GM18861 (cell line): ENCODE results near the gene ATP5PD.
"Not testable (repeated sequence)": the region's sequence is repeated elsewhere in the genome, so short reads cannot be mapped to it uniquely, and the experiment has no call there.

ENCODE experiments used
- ATAC-seq: cut with Tn5 transposase; IDR thresholded peaks from one replicate; pipeline ENCODE4 v1.9.1; 2021; ENCODE audit not compliant: unreplicated experiment

The ATP5PD gene

DNA sequence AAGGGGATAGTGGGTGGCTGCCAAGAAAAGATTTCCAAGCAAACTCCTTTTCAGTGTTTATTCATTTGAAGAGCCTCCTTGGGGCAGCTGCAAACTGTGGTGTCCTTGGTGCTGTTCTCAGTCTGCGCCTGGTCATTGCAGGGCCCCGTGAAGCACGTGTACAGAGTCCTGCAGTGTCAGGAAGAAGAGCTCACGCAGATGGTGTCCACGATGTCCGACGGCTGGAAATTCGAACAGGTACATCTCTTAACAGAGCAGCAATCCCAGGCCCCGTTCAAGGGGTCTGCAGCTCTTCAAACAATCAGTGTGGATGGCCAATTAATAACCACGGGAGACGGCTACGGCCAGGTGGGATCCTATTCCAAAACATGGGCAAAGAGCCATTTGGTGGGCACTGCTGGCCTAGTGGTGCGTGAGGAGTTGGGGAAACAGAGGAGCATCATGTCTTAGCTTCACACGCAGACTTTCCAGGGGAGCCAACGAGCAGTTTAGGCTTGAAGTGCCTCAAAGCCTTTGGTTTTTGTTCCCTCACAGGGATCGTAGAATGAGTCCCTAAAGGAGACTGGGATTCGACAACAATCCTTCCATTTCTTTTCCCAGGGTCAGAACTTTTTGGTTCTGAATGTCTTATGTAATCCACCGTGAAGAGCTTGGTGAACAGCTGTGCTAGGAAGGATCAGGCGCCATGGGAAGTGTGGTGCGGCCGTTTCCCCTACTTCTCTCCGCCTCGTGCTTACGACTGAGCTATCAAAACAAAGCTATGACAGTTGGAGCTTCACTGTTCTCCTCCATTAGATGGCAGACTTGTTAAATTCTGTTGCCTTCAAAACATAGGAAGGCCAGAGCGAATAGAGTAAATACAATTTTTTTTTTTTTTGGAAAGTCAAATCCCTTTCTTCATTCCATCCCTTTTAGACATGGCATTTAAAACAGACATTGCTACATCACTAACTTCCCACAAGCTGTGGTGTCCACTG lies 12.9 kb upstream of the ATP5PD start:
- no peak for ATAC-seq

DNA sequence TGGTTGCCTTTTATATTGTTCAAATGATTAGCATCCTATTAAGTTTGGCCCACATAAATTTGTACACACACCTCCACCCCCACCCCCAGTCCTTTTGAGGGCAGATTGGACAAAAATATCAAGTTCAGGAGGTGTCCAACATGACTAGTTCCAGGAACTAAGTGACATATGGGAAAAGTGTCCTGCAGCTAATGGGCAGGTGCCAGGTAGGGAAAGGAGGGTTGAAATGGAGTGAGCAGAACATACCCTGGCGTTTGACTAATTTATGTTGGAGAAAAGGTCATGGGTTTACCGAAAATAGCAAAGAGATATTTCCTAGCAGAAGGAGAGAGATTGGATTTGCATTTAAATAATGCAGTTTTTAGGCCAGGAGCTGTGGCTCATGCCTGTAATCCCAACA lies 5.2 kb upstream of the ATP5PD start:
- ATAC-seq = no peak

DNA sequence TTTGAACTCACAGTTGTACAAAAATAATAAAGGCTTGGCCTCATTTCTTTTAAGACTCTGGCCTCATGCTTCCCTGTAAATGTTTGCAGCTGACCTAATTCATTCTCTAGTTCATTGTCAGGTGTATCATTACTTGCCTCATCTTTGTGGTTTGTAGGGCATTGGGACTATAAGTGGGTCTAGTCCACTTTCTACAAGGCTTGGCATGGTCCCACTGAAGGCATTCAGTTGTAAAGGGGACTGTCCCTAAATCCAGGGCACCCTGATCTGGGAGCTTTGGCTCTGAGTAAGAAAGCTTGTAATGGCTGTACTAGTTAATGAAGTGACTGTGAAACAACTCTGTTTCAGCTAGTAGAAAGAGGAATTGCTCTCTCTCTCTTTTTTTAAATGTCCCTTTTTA lies 2.9 kb upstream of the ATP5PD start:
- no peak for ATAC-seq

DNA sequence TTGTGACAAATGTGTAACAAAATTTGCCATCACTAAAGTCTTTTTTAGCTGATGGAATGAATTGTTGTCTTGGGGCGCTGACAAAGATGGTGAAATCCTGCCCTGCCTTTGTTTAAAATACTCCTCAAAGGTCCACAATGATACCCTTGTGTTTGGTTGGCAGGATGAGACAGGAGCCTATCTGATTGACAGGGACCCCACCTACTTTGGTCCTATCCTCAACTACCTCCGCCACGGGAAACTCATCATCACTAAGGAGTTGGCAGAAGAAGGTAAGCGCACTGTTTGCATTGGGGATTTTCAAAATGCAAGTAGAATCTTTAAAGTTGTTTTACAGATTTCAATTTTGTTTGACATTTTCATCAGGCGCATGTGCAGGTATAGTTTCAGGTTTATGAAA lies 2.3 kb upstream of the ATP5PD start:
- ATAC-seq = no peak

DNA sequence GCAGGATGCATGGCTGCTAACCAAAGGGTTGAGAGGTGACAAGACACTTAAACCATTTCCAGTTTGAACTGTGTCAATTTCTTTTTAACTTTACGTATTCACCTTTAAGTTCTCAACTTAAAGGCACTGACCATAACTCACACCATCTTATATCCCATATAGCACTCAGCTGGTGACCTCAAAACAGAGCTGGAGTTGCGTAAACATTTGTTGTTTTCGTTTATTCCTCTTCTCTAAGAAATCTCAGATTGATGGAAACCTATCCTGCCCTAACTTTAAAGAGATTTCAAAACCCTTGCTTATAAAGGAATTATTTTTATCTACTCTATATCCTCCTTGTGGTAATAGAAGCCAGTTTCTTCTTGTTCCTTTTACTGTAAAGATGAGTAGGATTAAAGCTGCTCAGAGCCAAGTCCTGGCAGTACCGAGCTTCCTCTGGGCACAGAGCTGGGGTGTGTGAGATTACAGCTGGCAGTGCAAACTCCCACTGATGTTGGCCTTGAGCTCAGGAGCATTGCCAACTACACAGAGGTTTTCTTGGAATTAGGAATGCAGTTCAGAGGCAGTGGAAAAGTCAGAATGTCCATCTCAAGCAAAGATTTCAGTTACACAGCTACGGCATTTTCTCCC lies 1.6 kb upstream of the ATP5PD start:
- no peak for ATAC-seq

DNA sequence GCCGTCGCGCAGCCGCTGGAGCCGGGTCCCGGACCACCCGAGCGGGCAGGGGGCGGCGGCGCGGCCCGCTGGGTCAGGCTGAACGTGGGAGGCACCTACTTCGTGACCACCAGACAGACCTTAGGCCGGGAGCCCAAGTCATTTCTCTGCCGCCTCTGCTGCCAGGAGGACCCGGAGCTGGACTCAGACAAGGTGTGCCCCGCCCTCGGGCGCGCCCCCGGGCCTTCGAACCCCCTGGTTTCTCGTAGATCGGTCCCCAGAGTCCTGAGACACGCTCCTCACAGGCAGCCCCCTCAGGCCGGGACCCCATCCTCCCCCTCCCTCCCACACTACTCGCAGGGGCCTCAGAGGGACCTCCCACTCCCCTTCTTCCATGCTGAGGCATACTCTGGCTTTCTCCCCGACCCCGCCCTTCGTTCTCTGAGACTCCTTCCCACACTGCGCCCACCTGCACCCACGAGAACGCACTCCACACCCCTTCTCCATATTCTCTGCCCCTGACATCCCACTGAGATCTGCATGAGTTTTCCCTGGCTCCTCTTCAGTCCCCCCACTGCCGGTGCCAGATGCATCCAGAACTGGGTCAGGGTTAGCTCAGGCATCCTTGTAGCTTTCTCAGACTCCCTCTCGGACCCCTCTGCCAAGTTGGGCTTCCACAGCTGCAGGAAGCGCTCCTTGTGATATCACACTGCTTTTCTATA lies 779 bp upstream of the ATP5PD start:
- peak; percentile 10 for ATAC-seq

DNA sequence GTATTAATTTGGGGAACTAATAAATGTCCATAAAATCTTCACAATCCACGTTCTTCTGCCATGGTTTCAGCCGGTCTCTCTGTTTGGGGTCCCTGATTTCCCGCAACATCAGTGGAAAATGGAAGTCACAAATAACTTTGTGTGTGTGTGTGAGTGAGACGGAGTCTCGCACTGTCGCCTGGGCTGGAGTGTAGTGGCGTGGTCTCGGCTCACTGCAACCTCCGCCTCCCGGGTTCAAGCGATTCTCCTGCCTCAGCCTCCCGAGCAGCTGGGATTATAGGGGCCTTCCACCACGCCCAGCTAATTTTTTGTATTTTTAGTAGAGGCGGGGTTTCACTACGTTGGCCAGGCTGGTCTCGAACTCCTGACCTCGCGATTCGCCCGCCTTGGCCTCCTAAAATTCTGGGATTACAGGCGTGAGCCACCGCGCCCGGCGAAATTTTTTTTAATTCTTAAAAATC lies 793 bp downstream of the ATP5PD start:
- ATAC-seq = not testable (repeated sequence)

DNA sequence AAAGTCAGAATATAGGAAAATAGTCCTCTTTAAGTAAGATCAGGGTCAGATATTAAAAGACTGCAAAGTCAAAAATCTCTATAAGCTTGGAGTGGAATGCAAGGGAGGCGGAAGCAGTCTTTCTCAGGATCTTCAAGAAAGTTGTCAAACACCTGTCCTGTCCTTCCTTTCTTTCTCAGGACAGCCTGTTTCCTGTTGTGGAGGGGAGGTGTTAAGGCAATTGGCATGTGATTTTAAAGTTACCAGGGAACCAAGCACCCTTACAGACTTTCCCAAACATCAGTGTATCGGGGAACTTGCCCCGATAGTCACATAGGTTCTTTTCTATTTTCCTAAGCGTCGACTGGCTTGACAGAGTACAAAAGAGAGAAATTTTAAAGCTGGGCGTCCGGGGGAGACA lies 2.1 kb downstream of the ATP5PD start:
- ATAC-seq = no peak

DNA sequence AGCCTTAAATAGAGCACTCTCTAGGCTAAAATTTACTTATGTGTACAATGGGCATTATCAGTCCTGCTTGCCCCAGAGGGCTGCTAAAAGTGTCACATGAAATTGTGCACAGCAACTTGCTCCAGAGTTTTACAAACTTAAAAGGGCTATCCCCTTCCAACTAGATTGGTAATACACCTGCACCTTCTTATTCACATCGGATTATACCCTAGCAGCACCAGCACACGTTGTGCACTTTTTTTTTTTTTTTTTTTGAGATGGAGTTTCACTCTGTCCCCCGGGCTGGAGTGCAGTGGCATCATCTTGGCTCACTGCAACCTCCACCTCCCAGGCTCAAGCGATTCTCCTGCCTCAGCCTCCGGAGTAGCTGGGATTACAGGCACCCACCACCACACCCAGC lies 3.0 kb downstream of the ATP5PD start:
- not testable (repeated sequence) for ATAC-seq

DNA sequence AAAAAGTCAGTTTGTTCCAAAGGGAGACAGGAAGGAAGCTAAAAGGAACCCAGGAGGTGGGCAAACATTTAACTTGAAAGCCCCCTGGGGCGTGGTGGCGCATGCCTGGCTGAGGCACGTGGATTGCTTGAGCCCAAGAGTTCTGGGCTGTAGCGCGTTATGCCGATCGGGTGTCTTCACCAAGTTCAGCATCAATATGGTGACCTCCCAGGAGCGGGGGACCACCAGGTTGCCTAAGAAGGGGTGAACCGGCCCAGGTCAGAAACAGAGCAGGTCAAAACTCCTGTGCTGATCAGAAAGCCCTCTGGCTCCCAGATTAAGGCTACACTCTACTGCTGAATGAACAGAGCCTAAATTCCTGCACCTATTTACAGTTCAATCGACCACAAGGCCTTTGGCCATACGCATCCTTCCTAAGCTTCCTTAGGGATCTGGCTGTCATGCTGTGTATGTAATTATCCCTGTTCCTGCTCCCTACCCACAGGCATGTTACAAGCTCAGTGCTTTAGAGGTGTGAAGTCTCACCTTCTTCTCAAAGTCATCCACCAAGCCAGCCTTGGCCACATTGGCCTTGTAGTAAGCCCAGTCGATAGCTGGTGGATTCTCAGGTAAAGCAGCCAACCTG lies 5.0 kb downstream of the ATP5PD start:
- ATAC-seq = no peak

DNA sequence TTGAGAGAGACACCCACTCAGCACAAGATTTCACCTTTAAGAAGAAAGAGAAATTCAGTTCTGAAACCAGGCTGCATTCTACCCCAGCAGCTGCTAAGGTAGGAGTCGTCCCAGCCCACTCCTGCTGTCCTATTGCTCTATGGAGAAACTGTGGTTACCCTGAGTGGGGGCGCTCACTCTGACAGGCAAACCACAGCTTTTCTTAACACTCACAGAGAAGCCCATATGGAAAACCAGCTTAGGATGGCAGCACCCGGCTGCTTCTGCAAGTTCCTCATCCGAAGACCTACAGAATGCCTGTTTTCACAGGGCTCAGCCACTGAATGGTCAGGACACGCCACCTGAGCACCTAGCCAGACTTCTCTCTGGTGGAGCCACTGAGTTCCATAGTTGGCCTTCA lies 7.5 kb downstream of the ATP5PD start:
- ATAC-seq = no peak

DNA sequence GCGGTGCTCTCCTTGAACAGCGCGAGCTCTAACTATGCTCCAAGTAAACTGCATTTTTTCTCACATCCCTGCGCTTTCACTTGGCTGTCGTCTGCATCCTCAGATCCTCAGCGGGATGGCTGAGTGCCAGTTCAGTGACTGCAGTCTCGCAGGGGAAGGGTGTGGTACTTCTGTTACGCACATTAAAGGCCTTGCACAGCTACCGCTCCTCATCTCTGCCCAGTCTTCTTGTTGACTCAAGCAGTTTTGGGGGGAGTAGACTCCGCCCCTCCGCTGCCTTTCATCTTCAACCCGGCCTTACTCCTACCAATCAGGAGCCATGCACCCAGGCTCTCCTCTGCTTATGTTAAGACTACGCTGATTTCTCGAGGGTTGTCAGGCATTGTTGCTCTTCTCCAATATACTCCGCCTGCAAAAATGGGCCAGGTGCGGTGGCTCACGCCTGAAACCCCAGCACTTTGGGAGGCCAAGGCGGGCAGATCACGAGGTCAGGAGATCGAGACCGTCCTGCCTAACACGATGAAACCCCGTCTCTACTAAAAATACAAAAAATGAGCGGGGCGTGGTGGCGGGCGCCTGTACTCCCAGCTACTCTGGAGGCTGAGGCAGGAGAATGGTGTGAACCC lies 10.0 kb downstream of the ATP5PD start:
- no peak for ATAC-seq

DNA sequence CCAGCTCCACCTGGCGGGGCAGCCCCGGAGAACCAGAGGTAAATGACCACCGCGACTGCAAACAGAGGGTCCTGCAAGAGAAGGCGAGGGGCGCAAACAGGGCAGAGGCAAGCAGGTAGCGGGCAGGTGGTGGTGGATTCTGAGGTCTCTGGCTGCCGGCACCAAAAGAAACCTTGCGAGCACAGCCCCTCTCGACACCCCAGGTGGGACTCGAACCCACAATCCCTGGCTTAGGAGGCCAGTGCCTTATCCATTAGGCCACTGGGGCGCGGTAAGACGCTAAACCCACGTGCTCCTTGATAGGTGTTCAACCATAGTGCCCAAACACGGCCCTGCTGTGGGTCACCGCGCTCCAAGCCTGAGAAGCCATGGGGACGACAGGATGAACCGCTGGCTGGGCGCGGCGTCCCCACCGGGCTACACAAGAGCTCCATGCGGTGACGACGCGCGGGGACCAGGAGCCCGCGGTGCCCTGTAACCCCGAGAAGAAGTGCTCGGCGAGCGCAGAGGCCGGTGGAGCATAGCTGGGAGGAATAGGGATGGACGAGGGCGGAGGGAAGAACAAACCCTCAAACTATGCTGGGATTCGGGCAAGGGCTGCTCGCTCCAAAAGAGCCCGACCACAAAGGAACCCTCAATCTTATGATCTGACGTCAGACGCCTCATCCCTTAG lies 12.4 kb downstream of the ATP5PD start:
- ATAC-seq = no peak

DNA sequence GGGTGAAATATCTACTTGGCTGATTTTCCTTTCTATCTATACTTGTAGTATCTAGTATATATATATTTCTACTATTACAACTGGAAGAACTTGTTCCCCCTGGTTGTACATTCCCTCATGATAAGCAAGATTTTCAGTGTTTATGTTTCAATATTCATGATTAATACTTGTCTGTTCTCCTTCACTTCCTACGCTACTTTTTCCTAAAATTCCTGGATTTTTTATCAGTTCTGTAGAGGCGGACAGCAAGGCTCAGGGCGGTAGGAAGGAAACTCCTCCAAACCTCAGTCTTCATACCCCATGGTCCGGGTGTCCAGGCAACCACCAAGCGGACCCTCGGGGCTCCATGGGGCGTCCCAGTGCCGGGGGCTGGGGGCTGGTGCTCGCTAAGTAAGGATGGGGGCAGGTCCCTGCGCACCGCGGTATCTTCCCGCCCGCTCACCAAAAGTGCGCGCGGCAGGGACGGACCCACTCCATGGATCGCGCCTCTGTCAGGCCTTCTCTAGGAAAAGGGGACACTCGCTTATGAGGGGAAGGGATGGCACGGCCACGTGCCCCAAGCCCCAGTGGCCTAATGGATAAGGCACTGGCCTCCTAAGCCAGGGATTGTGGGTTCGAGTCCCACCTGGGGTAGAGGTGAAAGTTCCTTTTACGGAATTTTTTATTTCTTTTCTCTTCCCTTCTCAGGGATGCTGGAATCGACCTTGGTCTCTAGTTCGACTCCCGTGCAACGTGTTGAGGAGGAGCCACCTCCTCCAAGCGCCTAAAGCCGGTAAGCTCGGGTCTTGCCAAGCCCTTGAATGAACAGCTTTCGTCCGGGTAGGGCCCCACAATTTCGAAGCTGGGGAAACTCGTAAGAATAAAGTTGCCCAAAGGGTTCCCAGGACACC lies 13.2 kb downstream of the ATP5PD start:
- no peak for ATAC-seq

DNA sequence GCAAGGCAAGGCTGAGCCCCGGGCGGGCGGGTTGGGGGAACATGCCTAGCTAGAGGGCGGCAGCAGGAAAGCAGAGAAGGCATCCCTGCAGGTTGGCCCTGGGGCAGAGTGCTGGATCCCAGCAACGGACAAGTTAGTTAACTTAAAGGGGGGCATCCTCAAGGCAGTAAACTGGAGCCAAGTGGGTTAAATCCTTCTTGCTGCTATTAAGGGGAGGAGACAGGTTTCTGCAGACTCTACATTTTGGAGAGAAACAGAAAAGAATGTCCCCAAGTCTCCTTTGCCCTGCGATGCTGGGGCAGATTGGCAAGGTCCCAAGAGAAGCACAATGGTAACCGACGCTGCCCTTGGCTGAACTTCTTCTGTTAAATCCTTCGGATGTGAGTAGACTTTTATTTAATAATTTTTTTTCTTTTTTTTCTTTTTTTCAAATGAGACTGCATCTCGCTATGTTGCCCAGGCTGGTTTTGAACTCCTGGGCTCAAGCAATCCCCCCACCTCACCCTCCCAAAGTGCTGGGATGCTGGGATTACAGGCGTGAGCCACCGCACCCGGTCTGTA lies 14.0 kb downstream of the ATP5PD start:
- no peak for ATAC-seq

DNA sequence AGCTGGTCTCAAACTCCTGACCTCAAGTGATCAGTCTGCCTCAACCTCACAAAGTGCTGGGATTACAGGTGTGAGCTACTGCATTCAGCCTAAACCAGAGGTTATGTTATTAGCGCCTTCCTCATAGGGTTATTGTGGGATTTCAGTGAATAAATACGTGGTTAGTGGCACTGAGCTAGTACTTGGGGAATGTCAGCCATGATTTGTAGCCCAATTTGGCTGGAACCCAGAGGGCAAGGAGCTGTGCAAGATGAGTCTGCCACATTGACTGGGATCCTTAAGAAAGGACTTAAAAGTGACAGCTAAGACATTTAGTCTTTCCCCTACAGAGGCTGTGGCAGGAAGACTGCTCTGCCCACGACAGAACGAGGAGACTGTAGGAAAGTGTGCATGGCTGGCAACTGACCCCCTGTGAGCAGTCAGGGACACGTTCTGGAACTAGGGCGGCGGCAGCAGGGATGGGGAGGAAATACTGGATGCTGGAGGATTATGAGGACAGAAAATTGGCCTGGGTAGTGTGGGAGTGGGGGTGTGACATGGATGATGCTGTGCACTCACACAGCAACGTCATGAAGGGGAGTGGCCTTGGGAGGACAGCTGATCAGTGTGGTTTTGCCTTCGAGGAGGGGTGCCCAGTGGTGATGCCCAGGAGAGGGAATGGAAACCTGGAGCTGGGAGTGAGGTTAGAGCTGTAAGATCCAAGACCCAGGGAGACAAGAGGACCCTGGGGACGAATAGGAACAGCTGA lies 14.6 kb downstream of the ATP5PD start:
- ATAC-seq = no peak

DNA sequence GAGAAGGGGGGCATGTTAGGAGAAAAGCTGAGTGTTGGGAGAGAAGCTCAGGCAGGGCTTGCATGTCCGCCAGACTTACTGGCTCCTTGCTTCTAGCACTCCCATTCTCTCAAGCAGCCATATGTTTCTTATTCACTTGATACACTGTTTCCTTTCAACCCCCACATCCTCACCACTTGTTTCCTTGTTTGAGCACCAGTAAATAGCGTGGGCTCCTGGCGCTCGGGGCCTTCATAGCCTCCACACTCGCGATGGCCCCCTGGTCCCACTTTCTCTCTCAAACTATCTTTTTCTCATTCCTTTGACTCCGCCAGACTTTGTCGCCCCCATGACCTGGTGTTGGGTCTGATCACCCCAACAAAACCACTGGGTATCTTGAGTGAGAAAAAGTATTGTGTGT lies 16.6 kb downstream of the ATP5PD start:
- no peak for ATAC-seq

DNA sequence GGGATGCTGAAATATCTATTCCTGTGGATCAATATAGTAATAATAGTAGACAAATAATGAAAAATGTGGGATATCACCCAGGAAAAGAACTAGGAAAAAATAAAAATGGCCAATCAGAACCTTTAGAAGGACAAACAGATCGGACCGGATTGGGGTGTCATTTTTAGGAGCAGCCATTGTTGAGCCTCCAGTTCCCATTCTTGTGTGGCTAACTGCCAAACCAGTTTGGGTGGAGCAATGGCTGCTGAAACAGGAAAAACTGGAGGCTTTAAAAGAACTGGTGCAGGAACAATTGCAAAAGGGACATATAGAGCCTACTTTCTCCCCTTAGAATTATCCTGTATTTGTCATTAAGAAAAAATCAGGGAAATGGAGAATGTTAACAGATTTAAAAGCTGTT lies 20.1 kb downstream of the ATP5PD start:
- ATAC-seq = not testable (repeated sequence)
